Skeletal muscle tissue (tissue), 4 donors: ENCODE data around the gene CPXM2. TPM values are rescaled to one million over a fixed set of nuclear protein-coding genes. Genes with fewer than 3 reads are reported as not detected.

Experiments used
- H3K27ac ChIP-seq: one replicate; pipeline ENCODE4 v1.7.0; 2013; ENCODE audit warnings: mild to moderate bottlenecking, low read depth, low read length, inconsistent platforms
- H3K27me3 ChIP-seq, 3 donors: one replicate each; pipeline ENCODE4 v1.7.0; 2013; ENCODE audit warnings: low read length in 3 of 3; ENCODE audit not compliant: control insufficient read depth in 3 of 3, insufficient read depth in 3 of 3
- H3K36me3 ChIP-seq, 3 donors: one replicate each; pipeline ENCODE4 v1.7.0; 2013; ENCODE audit warnings: low read length in 3 of 3; ENCODE audit not compliant: control insufficient read depth in 3 of 3, insufficient read depth in 3 of 3
- H3K4me1 ChIP-seq, 3 donors: one replicate each; pipeline ENCODE4 v1.7.0; 2013; ENCODE audit warnings: low read length in 3 of 3, mild to moderate bottlenecking in 3 of 3; ENCODE audit not compliant: control insufficient read depth in 3 of 3, insufficient read depth in 3 of 3
- H3K4me3 ChIP-seq, 3 donors: one replicate each; pipeline ENCODE4 v1.7.0; 2013; ENCODE audit warnings: low read length in 3 of 3
- H3K9ac ChIP-seq, 3 donors: one replicate each; pipeline ENCODE4 v1.7.0; 2013; ENCODE audit warnings: low read length in 3 of 3, mild to moderate bottlenecking in 3 of 3, moderate library complexity in 2 of 3, low read depth in 1 of 3
- H3K9me3 ChIP-seq, 3 donors: one replicate each; pipeline ENCODE4 v1.7.0; 2013; ENCODE audit warnings: low read length in 3 of 3; ENCODE audit not compliant: control insufficient read depth in 3 of 3
- total RNA-seq: library from RNA; depleted of rRNA; stranded (reverse); fragments of >200 nt; gene quantifications from one replicate; pipeline ENCODE4 v1.2.3, GENCODE V29; 2014
- donor health status: Osteomylitis.

The CPXM2 gene
- total RNA-seq, 1 donor from 2014 or later, result 0.52 TPM

DNA sequence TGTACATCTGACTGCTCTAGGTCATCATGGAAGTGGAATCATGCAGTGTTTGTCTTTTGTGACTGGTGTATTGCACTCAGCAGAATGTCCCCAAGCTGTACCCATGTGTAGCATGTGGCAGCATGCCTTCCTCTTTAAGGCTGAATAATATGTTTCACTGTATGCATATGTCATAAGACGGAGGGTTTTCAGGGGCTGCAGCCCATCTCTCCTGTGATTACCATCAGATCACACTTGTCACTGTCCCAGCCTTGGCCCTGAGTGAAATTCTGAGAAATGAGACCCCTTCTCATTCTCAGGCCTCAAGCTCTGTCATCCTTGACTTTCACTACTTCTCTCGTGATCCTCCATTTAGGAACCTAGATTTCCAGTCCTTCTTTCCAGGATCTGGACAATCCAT lies 50.0 kb downstream of the CPXM2 start:
- no peak overlapping the region for H3K27ac ChIP-seq
- H3K4me3 ChIP-seq, result no peak overlapping the region
- H3K4me1 ChIP-seq, result no peaks in the 10 kb centered on the region
- H3K36me3 ChIP-seq, result no peaks in the 10 kb centered on the region
- H3K27me3 ChIP-seq, result peaks cover 0 to 13% (median 0%) of the 10 kb centered on the region in 3 donors
- no peaks in the 10 kb centered on the region for H3K9me3 ChIP-seq
- H3K9ac ChIP-seq, result no peak overlapping the region

DNA sequence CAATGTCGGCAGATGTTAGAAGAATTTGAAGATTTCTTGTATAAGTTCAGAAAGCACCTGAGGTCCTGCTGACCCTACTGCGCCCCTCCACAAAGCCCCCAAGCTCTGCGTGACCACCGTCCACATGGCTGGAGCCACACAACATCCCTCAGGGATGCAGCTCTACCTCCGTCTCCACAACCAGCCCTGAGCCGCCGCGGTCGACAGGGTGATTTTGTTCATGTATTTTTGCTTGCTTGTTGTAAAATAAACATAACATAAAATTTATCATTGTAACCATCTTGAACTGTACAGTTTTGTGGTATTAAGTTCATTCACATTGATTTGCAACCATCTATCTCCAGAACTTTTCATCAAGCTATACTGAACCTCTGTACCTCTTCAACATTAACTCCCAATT lies 50.5 kb downstream of the CPXM2 start:
- no peak overlapping the region for H3K27ac ChIP-seq
- H3K9me3 ChIP-seq, result no peaks in the 10 kb centered on the region
- no peak overlapping the region for H3K9ac ChIP-seq
- H3K27me3 ChIP-seq, result peaks cover 0 to 17% (median 0%) of the 10 kb centered on the region in 3 donors
- no peaks in the 10 kb centered on the region for H3K4me1 ChIP-seq
- no peak overlapping the region for H3K4me3 ChIP-seq
- H3K36me3 ChIP-seq, result no peaks in the 10 kb centered on the region

DNA sequence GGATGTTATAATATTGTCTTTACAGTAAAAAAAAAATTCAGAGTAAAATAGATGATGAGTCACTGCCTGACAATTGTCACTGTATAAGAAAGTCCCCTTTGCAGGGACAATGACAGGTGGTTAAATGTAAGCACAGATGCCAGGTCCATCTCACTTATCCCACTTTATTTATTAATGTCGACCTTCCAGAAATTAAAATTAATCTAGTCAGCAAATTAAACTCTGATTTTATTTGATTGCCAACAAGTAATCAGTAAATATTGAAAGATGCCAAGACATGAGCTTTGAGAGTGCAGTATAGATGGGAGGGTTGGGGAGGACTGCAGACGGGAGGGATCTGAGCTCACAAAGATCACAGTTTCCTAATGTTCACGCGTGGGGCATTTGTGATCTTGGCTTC lies 50.9 kb downstream of the CPXM2 start:
- Histone ChIP-seq H3K9ac (no peak overlapping the region), H3K4me1 (no peaks in the 10 kb centered on the region), H3K9me3 (no peaks in the 10 kb centered on the region), H3K36me3 (no peaks in the 10 kb centered on the region), H3K4me3 (no peak overlapping the region), H3K27me3 (peaks cover 0 to 19% (median 0%) of the 10 kb centered on the region in 3 donors), H3K27ac (no peak overlapping the region)

DNA sequence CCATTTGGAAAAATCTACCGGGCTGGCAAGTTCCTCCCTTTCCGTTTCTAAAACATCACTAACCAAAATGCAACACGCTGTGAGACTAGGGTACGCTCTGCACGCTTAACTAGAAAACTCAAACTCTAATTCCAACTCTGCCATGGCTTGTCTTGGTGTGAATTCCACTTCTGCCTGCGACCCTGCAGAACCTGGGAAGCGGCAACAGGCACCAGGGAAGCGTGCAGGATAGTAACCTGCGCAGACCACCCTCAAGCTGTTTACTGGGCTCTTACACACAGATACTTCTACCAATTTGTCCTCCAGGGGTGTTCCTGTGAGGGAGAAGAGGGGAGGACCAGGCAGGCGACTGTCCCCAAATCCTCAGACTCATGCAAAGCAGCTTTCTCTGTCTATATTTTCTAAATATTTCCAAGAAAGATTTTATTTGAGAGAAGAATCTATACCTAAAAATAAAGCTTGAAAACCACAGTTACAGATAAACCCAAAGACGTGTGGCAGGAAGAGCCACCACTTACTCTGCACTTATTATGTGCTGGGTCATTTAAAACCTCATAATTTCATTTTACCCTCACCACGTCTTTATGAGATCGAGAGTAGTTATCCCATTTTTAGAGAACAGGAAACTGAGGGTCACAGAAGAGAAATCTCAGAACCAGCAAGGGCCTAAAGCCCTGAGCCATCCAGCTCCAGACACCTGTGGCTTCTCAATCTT lies 52.9 kb downstream of the CPXM2 start:
- Histone ChIP-seq H3K9ac (no peak overlapping the region), H3K27me3 (peaks cover 0 to 21% (median 0%) of the 10 kb centered on the region in 3 donors), H3K4me1 (no peaks in the 10 kb centered on the region), H3K9me3 (no peaks in the 10 kb centered on the region), H3K27ac (no peak overlapping the region), H3K4me3 (no peak overlapping the region), H3K36me3 (no peaks in the 10 kb centered on the region)

DNA sequence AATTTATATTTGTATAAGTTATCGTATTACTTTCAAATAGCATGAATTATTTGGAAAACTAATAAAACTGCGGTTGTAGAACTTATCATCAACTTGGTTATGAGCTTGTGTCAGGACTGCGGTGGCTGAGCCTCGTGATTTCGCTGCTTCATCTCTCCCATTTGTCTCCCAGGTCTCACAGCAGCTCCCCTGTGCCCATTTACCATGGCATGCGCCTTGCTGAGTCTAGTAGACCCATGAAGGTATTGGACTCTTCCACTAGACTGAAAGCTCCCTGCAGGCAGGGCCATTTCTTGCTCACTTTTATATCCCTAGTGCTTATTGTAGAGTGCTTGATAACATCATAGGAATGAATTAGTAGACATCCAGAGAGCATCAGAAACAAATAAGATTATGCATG lies 53.9 kb downstream of the CPXM2 start:
- Histone ChIP-seq H3K27ac (no peak overlapping the region), H3K9ac (no peak overlapping the region), H3K9me3 (no peaks in the 10 kb centered on the region), H3K36me3 (no peaks in the 10 kb centered on the region), H3K27me3 (peaks cover 0 to 21% (median 3%) of the 10 kb centered on the region in 3 donors), H3K4me3 (no peak overlapping the region), H3K4me1 (no peaks in the 10 kb centered on the region)

DNA sequence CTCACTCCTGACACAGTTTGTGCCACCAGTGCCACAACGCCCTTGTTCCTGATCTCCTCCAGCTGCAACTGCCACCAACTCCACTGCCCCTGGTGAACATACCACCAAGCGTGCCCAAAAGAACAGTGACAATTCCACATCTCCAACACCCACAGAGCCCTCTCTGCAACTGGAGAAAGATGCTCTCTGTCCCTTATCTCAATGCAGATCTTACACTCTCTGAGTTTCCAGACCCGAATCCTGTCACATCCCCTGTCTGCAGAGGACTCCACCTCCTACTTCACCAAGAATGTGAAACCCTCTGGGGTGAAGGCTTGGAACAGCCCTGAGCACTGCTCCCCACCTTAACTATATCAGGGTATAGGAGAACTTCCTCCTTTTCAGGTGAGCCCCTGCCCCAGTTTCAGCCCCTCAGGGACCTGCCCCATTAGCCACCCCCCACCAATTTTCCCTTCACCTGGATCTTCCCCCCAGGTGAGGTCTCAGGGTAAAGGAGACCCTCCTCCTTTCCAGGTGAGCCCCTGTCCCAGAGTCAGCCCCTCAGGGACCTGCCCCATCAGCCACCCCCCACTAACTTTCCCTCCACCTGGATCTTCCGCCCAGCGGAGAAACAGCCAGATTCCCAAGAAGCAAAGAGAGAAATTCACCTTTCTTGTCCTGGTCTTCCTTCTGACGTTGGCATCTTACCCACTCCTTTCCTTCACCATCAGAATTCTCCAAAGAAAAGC lies 55.0 kb downstream of the CPXM2 start:
- H3K9me3 ChIP-seq, result no peaks in the 10 kb centered on the region
- no peaks in the 10 kb centered on the region for H3K36me3 ChIP-seq
- H3K4me1 ChIP-seq, result no peaks in the 10 kb centered on the region
- no peak overlapping the region for H3K4me3 ChIP-seq
- H3K9ac ChIP-seq, result no peak overlapping the region
- H3K27me3 ChIP-seq, result peaks cover 0 to 19% (median 3%) of the 10 kb centered on the region in 3 donors
- no peak overlapping the region for H3K27ac ChIP-seq

DNA sequence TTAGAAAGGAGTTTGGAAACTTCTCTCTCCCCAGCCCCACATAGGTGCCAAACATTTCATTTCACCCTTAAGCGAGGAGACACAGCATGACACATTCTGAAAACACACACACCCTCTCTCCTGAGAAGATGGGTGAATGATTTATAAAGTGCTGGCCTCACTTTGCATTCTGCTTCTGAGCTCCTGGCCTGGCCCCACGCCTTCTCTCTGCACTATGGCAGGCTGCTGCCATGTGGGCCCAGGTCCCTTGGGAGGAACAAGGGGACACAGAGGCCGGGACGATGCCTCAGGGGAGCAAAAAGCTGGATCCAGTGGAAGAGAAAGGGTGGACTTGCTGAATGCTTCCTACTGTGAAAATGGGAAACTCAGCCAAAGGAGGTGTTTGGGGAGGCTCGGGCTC lies 56.0 kb downstream of the CPXM2 start:
- H3K9me3 ChIP-seq, result no peaks in the 10 kb centered on the region
- no peaks in the 10 kb centered on the region for H3K36me3 ChIP-seq
- H3K27ac ChIP-seq, result no peak overlapping the region
- peaks cover 0 to 13% (median 3%) of the 10 kb centered on the region in 3 donors for H3K27me3 ChIP-seq
- H3K9ac ChIP-seq, result no peak overlapping the region
- H3K4me1 ChIP-seq, result no peaks in the 10 kb centered on the region
- H3K4me3 ChIP-seq, result no peak overlapping the region

DNA sequence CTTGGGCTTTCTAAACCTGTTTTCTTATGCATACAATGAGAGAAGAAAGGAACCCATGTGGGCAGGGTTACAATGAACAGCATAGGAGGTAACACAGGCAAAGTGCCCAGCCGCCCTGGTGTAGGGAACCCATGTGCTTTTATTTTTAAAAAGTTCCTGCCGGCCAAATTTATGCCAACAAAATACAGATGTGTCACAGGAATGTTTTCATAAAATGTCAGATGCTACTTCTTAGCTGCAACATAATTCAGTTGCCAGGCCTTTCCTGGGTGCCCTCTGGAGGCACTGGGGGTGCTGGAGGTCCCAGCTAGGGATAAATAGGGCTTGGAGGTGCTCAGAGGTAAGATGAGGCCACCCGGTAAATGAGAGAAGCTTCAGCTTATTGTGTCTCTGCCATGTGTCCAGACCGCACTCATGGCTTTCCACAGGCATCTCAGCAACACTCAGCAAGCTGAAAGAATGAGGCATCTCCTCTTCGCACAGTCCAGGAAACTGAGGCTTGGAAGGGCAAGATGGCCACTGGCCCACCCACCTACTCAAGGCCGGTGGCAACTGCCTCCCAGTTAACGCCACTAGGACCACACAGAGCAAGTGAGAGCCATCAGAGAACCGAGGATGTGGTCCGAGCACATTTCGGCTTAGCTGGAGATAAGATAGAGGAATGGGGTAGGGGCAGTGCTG lies 58.3 kb downstream of the CPXM2 start:
- H3K27me3 ChIP-seq, result peaks cover 0 to 13% (median 3%) of the 10 kb centered on the region in 3 donors
- no peak overlapping the region for H3K27ac ChIP-seq
- no peaks in the 10 kb centered on the region for H3K36me3 ChIP-seq
- H3K4me3 ChIP-seq, result no peak overlapping the region
- no peak overlapping the region for H3K9ac ChIP-seq
- no peaks in the 10 kb centered on the region for H3K9me3 ChIP-seq
- H3K4me1 ChIP-seq, result no peaks in the 10 kb centered on the region

DNA sequence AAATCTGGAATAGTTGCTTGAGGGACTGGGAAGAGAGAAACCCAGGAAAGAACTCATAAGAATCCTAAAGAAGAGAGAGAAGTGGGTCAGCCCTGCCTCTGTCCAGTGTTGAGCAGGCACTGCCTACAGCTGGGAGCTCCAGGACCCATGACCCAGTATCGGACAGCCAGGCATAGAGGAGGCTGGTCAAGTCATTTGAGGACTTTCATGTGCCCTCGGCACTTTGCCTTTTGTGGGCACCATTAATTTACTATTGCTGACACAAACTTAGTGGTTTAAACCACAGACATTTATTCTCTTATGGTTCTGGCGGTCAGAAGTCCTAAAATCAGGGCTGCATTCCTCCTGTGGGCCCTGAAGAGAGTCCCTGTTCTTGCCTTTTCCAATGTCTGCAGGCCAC lies 60.3 kb downstream of the CPXM2 start:
- H3K4me1 ChIP-seq, result no peaks in the 10 kb centered on the region
- no peak overlapping the region for H3K9ac ChIP-seq
- peaks cover 0 to 7% (median 3%) of the 10 kb centered on the region in 3 donors for H3K27me3 ChIP-seq
- no peak overlapping the region for H3K27ac ChIP-seq
- no peaks in the 10 kb centered on the region for H3K9me3 ChIP-seq
- no peak overlapping the region for H3K4me3 ChIP-seq
- H3K36me3 ChIP-seq, result no peaks in the 10 kb centered on the region

DNA sequence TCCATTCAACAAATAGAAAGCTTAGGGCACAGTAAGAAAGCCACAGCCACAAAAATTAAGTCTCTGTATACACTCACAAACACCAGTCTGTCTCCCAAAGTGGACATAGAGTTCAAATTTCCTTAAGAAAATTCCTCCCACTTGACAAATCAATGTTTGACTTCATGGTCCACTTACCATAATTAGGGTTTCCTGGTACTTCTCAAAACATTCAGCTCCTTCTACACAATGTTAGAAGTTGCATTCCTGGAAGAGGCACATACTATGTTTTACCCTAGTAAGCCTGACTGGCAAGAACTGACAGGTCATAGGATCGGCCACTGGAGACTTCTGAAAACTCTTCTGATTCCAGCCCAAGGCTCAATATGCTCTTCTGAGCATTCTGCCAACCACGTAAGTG lies 70.5 kb downstream of the CPXM2 start:
- no peaks in the 10 kb centered on the region for H3K4me1 ChIP-seq
- no peak overlapping the region for H3K4me3 ChIP-seq
- no peak overlapping the region for H3K9ac ChIP-seq
- H3K27ac ChIP-seq, result no peak overlapping the region
- H3K36me3 ChIP-seq, result no peaks in the 10 kb centered on the region
- peaks cover 0 to 2% (median 0%) of the 10 kb centered on the region in 3 donors for H3K9me3 ChIP-seq
- H3K27me3 ChIP-seq, result no peaks in the 10 kb centered on the region
